SU-DHL-6 (cell line): ENCODE data around the gene TRAPPC5.

Source experiments
- EZH2phosphoT487 ChIP-seq: fragments of 200-600 bp; sonication (generic), shearing (Covaris generic); conservative IDR thresholded peaks from 2 replicates; pipeline ENCODE4 v1.6.1; 2018; ENCODE audit warnings: mild to moderate bottlenecking, antibody characterized with exemption, low read length, moderate library complexity, mixed read lengths
- TF ChIP-seq, protein P1 (sequence below): fragments of 200-600 bp; sonication (generic); IDR thresholded peaks from one replicate; pipeline ENCODE4 v1.5.1; 2017; ENCODE audit warnings: antibody characterized with exemption, mild to moderate bottlenecking, low read length, moderate library complexity; ENCODE audit not compliant: insufficient read depth, poor library complexity, severe bottlenecking

GRCh38 chr19:7641290-7642276, 39.0 kb upstream of the TRAPPC5 start:
- TF ChIP-seq, protein P1, sequence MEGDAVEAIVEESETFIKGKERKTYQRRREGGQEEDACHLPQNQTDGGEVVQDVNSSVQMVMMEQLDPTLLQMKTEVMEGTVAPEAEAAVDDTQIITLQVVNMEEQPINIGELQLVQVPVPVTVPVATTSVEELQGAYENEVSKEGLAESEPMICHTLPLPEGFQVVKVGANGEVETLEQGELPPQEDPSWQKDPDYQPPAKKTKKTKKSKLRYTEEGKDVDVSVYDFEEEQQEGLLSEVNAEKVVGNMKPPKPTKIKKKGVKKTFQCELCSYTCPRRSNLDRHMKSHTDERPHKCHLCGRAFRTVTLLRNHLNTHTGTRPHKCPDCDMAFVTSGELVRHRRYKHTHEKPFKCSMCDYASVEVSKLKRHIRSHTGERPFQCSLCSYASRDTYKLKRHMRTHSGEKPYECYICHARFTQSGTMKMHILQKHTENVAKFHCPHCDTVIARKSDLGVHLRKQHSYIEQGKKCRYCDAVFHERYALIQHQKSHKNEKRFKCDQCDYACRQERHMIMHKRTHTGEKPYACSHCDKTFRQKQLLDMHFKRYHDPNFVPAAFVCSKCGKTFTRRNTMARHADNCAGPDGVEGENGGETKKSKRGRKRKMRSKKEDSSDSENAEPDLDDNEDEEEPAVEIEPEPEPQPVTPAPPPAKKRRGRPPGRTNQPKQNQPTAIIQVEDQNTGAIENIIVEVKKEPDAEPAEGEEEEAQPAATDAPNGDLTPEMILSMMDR, result no peak
- no peak for TF ChIP-seq EZH2phosphoT487
